ENCODE results near the gene LRRC27.
"Not testable (repeated sequence)": the region's sequence is repeated elsewhere in the genome, so short reads cannot be mapped to it uniquely, and the experiment has no call there.

The LRRC27 gene

GRCh38 chr10:132339276-132339675 is 7.3 kb downstream of the LRRC27 start:
- no peak for DNase-seq

GRCh38 chr10:132341017-132341416 is 9.0 kb downstream of the LRRC27 start:
- no peak for DNase-seq

- no peak for DNase-seq
Measured at GRCh38 chr10:132341781-132342180, 9.8 kb downstream of the LRRC27 start.

GRCh38 chr10:132342553-132342952 is 10.6 kb downstream of the LRRC27 start:
- no peak for DNase-seq

GRCh38 chr10:132344386-132344785 is 12.4 kb downstream of the LRRC27 start:
- DNase-seq: no peak

- no peak for DNase-seq
Measured at GRCh38 chr10:132345345-132345744, 13.4 kb downstream of the LRRC27 start.

- DNase-seq: no peak
Measured at GRCh38 chr10:132346806-132347205, 14.8 kb downstream of the LRRC27 start.

GRCh38 chr10:132347211-132347930 is 15.4 kb downstream of the LRRC27 start:
- DNase-seq: no peak

GRCh38 chr10:132347931-132348267 is 15.9 kb downstream of the LRRC27 start:
- DNase-seq: no peak

- DNase-seq: no peak
Measured at GRCh38 chr10:132349766-132350165, 17.8 kb downstream of the LRRC27 start.

- DNase-seq: no peak
Measured at GRCh38 chr10:132350391-132350790, 18.4 kb downstream of the LRRC27 start.

- DNase-seq: no peak
Measured at GRCh38 chr10:132350946-132351345, 19.0 kb downstream of the LRRC27 start.

- no peak for DNase-seq
Measured at GRCh38 chr10:132351611-132352010, 19.6 kb downstream of the LRRC27 start.

GRCh38 chr10:132352462-132353308 is 20.7 kb downstream of the LRRC27 start:
- not testable (repeated sequence) for DNase-seq

- no peak for DNase-seq
Measured at GRCh38 chr10:132353456-132354355, 21.7 kb downstream of the LRRC27 start.

GRCh38 chr10:132354356-132355094 is 22.5 kb downstream of the LRRC27 start:
- no peak for DNase-seq

- no peak for DNase-seq
Measured at GRCh38 chr10:132355297-132355696, 23.3 kb downstream of the LRRC27 start.

- no peak for DNase-seq
Measured at GRCh38 chr10:132355754-132356153, 23.8 kb downstream of the LRRC27 start.

- no peak for DNase-seq
Measured at GRCh38 chr10:132356621-132357195, 24.7 kb downstream of the LRRC27 start.

GRCh38 chr10:132357286-132358058 is 25.5 kb downstream of the LRRC27 start:
- DNase-seq: no peak

GRCh38 chr10:132359305-132360040 is 27.5 kb downstream of the LRRC27 start:
- DNase-seq: no peak
